GM12878 (cell line): ENCODE measurements around the gene CCSER1. TPM values are rescaled to one million over a fixed set of nuclear protein-coding genes. Genes with fewer than 3 reads are reported as not detected.
A peak's percentile ranks its signal among the peaks of the same experiment; 100 is the strongest.

Experiments used
- ATAC-seq: fragments of 200-7000 bp; cut with Tn5 transposase; 3 replicates; pipeline ENCODE4 v1.9.1; 2020; ENCODE audit warnings: mild to moderate bottlenecking, moderate library complexity
- BruUV-seq: library from RNA; stranded (reverse); fragments of 400-500 nt; replicated peaks from 2 replicates; lab custom pipeline; 2021; lab: Mats Ljungman, UMichigan
- CTCF ChIA-PET: fragments of 300-600 bp; sonication (Branson Sonifier 250); formaldehyde crosslinking; extraction: SDS; loops from one replicate; lab custom pipeline; 2021; ENCODE audit warnings: inconsistent platforms; lab: Yijun Ruan, JAX
- POLR2A ChIA-PET: fragments of 350-600 bp; formaldehyde crosslinking; extraction: SDS; loops from one replicate; lab custom pipeline; 2021; ENCODE audit warnings: inconsistent platforms; lab: Charles Lee
- RAD21 ChIA-PET: fragments of 300-600 bp; sonication (Branson Sonifier 250); formaldehyde crosslinking; loops from one replicate; lab custom pipeline; 2023; ENCODE audit warnings: antibody characterized with exemption; ENCODE audit not compliant: unreplicated experiment; lab: Charles Lee
- SMC1A ChIA-PET: fragments of 300-600 bp; sonication (Branson Sonifier 250); formaldehyde crosslinking; loops from one replicate; lab custom pipeline; 2023; ENCODE audit not compliant: unreplicated experiment, uncharacterized antibody; lab: Charles Lee
- DNase-seq: peaks from one replicate; pipeline ENCODE4 v3.0.0-alpha.2; 2011; ENCODE audit warnings: low read depth, low spot score
- FAIRE-seq: peaks from 3 replicates; lab custom pipeline; 2011; peaks lifted over from hg19 to GRCh38; lab: Jason Lieb, UNC
- H2AFZ ChIP-seq: 2 replicates; pipeline ENCODE4 v1.6.0; 2011; ENCODE audit warnings: low read depth, low read length, control low read depth; ENCODE audit not compliant: control insufficient read depth
- H3K27ac ChIP-seq: 2 replicates; pipeline ENCODE4 v1.5.1; 2011; ENCODE audit warnings: control low read depth; ENCODE audit not compliant: control insufficient read depth, insufficient read depth
- H3K27me3 ChIP-seq, 2 experiments: replicated peaks in 1 of 2; 2 replicates each; pipeline versions ENCODE4 v1.6.0 to v1.6.1; 2011; ENCODE audit warnings: low read length in 1 of 2; ENCODE audit not compliant: control insufficient read depth in 2 of 2, insufficient read depth in 2 of 2
- H3K36me3 ChIP-seq, 2 experiments: 2 replicates each; pipeline ENCODE4 v1.5.1; 2011; ENCODE audit warnings: low read length in 1 of 2; ENCODE audit not compliant: control insufficient read depth in 2 of 2, insufficient read depth in 2 of 2
- H3K4me1 ChIP-seq: 2 replicates; pipeline ENCODE4 v1.6.1; 2011; ENCODE audit warnings: mild to moderate bottlenecking, low read length, moderate library complexity, mixed read lengths; ENCODE audit not compliant: control insufficient read depth, insufficient read depth
- H3K4me2 ChIP-seq: 2 replicates; pipeline ENCODE4 v1.6.0; 2011; ENCODE audit warnings: control low read depth; ENCODE audit not compliant: control insufficient read depth, insufficient read depth
- H3K4me3 ChIP-seq: fragments of 200-600 bp; sonication (generic); 2 replicates; pipeline ENCODE4 v1.5.1; 2016
- H3K79me2 ChIP-seq: 2 replicates; pipeline ENCODE4 v1.6.0; 2011; ENCODE audit warnings: low read length; ENCODE audit not compliant: control insufficient read depth, insufficient read depth
- H3K9ac ChIP-seq: 2 replicates; pipeline ENCODE4 v1.8.0; 2011; ENCODE audit warnings: low read length, control low read depth, mixed read lengths; ENCODE audit not compliant: control insufficient read depth, insufficient read depth
- H3K9me3 ChIP-seq: replicated peaks from 3 replicates; pipeline ENCODE4 v1.5.1; 2011; ENCODE audit warnings: mild to moderate bottlenecking, low read length; ENCODE audit not compliant: control insufficient read depth, insufficient read depth
- H4K20me1 ChIP-seq: 2 replicates; pipeline ENCODE4 v1.6.0; 2011; ENCODE audit not compliant: control insufficient read depth, insufficient read depth
- CBX5 ChIP-seq: sonication (generic); IDR thresholded peaks from 2 replicates; pipeline ENCODE4 v1.6.1; 2016; ENCODE audit warnings: low read depth, moderate library complexity, mild to moderate bottlenecking, inconsistent platforms
- HDGF ChIP-seq: fragments of 450-650 bp; IDR thresholded peaks from 2 replicates; pipeline ENCODE4 v1.6.1; 2016; ENCODE audit warnings: antibody characterized with exemption
- MXI1 ChIP-seq: fragments of 150-350 bp; IDR thresholded peaks from 2 replicates; pipeline ENCODE4 v1.6.1; 2011; ENCODE audit warnings: low read depth, mild to moderate bottlenecking, inconsistent platforms, low read length, improper control_type of control experiment
- PAX8 ChIP-seq: fragments of 450-650 bp; IDR thresholded peaks from 2 replicates; pipeline ENCODE4 v1.6.1; 2017; ENCODE audit warnings: mild to moderate bottlenecking, moderate library complexity
- POLR2AphosphoS2 ChIP-seq: IDR thresholded peaks from 2 replicates; pipeline ENCODE4 v1.6.1; 2011; ENCODE audit warnings: low read depth, mild to moderate bottlenecking, low read length, improper control_type of control experiment, moderate library complexity
- POLR2AphosphoS5 ChIP-seq: IDR thresholded peaks from 2 replicates; pipeline ENCODE4 v1.6.1; 2011; ENCODE audit warnings: mild to moderate bottlenecking, low read length, inconsistent platforms
- SMC3 ChIP-seq: IDR thresholded peaks from 2 replicates; pipeline ENCODE4 v1.6.1; 2011; ENCODE audit warnings: low read length, improper control_type of control experiment, borderline replicate concordance
- SUZ12 ChIP-seq: fragments of 200-600 bp; sonication (generic); IDR thresholded peaks from one replicate; pipeline ENCODE4 v1.6.1; 2018; ENCODE audit warnings: antibody characterized with exemption, mild to moderate bottlenecking; ENCODE audit not compliant: unreplicated experiment
- TCF7 ChIP-seq: IDR thresholded peaks from 2 replicates; pipeline ENCODE4 v1.6.1; 2014; ENCODE audit warnings: antibody characterized with exemption, borderline replicate concordance
- WGBS: methylation state at CpG from one replicate; pipeline ENCODE4 v1.1.6; 2016; ENCODE audit warnings: low lambda C conversion rate; ENCODE audit not compliant: insufficient replicate concordance, insufficient coverage; ENCODE audit errors: missing lambda C conversion rate; 5-methylcytosine and 5-hydroxymethylcytosine counted together
- in situ Hi-C: fragments of 300-500 bp; cut with MboI; formaldehyde crosslinking; loops from 9 replicates; pipeline ENCODE4 v1.14.3; 2018; ENCODE audit warnings: mixed read lengths
- intact Hi-C: fragments of 100-400 bp; cut with micrococcal nuclease; formaldehyde crosslinking; loops from one replicate; pipeline ENCODE4 v1.14.2; 2022; ENCODE audit not compliant: unreplicated experiment
- polyA plus RNA-seq, 11 experiments: library from polyadenylated mRNA; depleted of rRNA in 4 of 11; unstranded in 6 of 11; stranded (reverse) in 5 of 11; fragments of >200 nt; fragmentation: Nextera tagmentation in 4 of 11; fragmentation: Illumina TruSeq in 1 of 11; extraction: Ambion mirVana in 4 of 11; extraction: Trizol in 1 of 11; gene quantifications; 1 replicate in 1 of 11; 2 replicates in 10 of 11; pipeline versions ENCODE4 v1.2.1 to v1.2.3, GENCODE V29; 2011 to 2016; ENCODE audit warnings: inconsistent platforms in 2 of 11, missing spikeins in 2 of 11, low read depth in 1 of 11
- total RNA-seq, 4 experiments: library from RNA; depleted of rRNA in 3 of 4; stranded (reverse); fragments of >200 nt in 3 of 4; fragmentation: Illumina TruSeq in 1 of 4; extraction: Trizol in 1 of 4; gene quantifications; 2 replicates each; pipeline versions ENCODE4 v1.2.1 to v1.2.3, GENCODE V29; 2013 to 2021
- TF ChIP-seq, protein P1 (sequence below): fragments of 450-650 bp; IDR thresholded peaks from 2 replicates; pipeline ENCODE4 v1.6.1; 2017; ENCODE audit warnings: mild to moderate bottlenecking, moderate library complexity
- TF ChIP-seq, protein P2 (sequence below): IDR thresholded peaks from 2 replicates; pipeline ENCODE4 v1.6.1; 2012; ENCODE audit warnings: improper control_type of control experiment, low read depth, low read length; ENCODE audit not compliant: insufficient replicate concordance
- TF ChIP-seq, protein P3 (sequence below): fragments of 450-650 bp; IDR thresholded peaks from 2 replicates; pipeline ENCODE4 v1.6.1; 2016; ENCODE audit warnings: mild to moderate bottlenecking, moderate library complexity, borderline replicate concordance

Gene CCSER1
- total and polyA plus RNA-seq, 10 of the 15 experiments (the other 5 are each of a cell fraction or from before 2014, with no cell fraction given): 0.22 to 2.7 (median 1.0) TPM

DNA sequence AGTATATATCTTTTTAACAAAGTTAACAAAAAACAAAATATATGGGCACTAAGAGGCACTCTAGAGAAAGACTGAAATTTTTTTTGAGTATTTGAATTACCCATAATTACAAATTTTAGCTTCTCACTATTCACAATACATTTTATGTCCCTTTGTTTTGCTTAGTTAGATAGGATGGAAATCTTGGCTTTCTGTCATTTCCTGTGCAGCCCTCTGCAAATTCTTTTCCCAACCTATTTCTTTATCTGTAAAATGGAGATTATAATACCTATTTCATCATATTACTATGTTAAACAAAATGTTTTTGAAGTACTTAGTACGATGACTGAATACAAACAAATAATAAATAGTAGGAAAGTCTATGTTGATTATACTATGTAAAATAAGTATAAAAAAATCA, 710.0 kb downstream of the CCSER1 start:
- no peaks in the 10 kb centered on the region for H3K4me1 ChIP-seq
- H3K4me2 ChIP-seq: no peak overlapping the region
- H3K36me3 ChIP-seq: no peaks in the 10 kb centered on the region
- peak; percentile 35 for FAIRE-seq
- H2AFZ ChIP-seq: no peak overlapping the region
- in situ Hi-C loops: no loop called here
- no peaks in the 10 kb centered on the region for H3K27me3 ChIP-seq
- no peak overlapping the region for H3K27ac ChIP-seq
- no peaks in the 10 kb centered on the region for H3K9me3 ChIP-seq
- H3K79me2 ChIP-seq: no peaks in the 10 kb centered on the region
- WGBS: 0% methylated on average over 1 of the region's 1 CpG
- no peak overlapping the region for H3K9ac ChIP-seq
- ChIA-PET CTCF (interaction anchor here (1.1 kb wide), 1 partner anchor 10 kb away, joined by 3 read pairs; no protein-coding TSS in a partner anchor), RAD21 (no interaction called here), SMC1A (no interaction called here), POLR2A (no interaction called here)
- intact Hi-C loops: no loop called here
- no peak overlapping the region for H3K4me3 ChIP-seq
- no peaks in the 10 kb centered on the region for H4K20me1 ChIP-seq
- ATAC-seq: no peak
- DNase-seq: no peak
- BruUV-seq: no TSS peak
- TF ChIP-seq TCF7 (no peak), HDGF (no peak), CBX5 (no peak), MXI1 (no peak), SUZ12 (no peak), POLR2AphosphoS5 (no peak), SMC3 (no peak), POLR2AphosphoS2 (no peak), PAX8 (no peak)
- TF ChIP-seq, protein P1, sequence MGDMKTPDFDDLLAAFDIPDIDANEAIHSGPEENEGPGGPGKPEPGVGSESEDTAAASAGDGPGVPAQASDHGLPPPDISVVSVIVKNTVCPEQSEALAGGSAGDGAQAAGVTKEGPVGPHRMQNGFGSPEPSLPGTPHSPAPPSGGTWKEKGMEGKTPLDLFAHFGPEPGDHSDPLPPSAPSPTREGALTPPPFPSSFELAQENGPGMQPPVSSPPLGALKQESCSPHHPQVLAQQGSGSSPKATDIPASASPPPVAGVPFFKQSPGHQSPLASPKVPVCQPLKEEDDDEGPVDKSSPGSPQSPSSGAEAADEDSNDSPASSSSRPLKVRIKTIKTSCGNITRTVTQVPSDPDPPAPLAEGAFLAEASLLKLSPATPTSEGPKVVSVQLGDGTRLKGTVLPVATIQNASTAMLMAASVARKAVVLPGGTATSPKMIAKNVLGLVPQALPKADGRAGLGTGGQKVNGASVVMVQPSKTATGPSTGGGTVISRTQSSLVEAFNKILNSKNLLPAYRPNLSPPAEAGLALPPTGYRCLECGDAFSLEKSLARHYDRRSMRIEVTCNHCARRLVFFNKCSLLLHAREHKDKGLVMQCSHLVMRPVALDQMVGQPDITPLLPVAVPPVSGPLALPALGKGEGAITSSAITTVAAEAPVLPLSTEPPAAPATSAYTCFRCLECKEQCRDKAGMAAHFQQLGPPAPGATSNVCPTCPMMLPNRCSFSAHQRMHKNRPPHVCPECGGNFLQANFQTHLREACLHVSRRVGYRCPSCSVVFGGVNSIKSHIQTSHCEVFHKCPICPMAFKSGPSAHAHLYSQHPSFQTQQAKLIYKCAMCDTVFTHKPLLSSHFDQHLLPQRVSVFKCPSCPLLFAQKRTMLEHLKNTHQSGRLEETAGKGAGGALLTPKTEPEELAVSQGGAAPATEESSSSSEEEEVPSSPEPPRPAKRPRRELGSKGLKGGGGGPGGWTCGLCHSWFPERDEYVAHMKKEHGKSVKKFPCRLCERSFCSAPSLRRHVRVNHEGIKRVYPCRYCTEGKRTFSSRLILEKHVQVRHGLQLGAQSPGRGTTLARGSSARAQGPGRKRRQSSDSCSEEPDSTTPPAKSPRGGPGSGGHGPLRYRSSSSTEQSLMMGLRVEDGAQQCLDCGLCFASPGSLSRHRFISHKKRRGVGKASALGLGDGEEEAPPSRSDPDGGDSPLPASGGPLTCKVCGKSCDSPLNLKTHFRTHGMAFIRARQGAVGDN: no peak
- TF ChIP-seq, protein P2, sequence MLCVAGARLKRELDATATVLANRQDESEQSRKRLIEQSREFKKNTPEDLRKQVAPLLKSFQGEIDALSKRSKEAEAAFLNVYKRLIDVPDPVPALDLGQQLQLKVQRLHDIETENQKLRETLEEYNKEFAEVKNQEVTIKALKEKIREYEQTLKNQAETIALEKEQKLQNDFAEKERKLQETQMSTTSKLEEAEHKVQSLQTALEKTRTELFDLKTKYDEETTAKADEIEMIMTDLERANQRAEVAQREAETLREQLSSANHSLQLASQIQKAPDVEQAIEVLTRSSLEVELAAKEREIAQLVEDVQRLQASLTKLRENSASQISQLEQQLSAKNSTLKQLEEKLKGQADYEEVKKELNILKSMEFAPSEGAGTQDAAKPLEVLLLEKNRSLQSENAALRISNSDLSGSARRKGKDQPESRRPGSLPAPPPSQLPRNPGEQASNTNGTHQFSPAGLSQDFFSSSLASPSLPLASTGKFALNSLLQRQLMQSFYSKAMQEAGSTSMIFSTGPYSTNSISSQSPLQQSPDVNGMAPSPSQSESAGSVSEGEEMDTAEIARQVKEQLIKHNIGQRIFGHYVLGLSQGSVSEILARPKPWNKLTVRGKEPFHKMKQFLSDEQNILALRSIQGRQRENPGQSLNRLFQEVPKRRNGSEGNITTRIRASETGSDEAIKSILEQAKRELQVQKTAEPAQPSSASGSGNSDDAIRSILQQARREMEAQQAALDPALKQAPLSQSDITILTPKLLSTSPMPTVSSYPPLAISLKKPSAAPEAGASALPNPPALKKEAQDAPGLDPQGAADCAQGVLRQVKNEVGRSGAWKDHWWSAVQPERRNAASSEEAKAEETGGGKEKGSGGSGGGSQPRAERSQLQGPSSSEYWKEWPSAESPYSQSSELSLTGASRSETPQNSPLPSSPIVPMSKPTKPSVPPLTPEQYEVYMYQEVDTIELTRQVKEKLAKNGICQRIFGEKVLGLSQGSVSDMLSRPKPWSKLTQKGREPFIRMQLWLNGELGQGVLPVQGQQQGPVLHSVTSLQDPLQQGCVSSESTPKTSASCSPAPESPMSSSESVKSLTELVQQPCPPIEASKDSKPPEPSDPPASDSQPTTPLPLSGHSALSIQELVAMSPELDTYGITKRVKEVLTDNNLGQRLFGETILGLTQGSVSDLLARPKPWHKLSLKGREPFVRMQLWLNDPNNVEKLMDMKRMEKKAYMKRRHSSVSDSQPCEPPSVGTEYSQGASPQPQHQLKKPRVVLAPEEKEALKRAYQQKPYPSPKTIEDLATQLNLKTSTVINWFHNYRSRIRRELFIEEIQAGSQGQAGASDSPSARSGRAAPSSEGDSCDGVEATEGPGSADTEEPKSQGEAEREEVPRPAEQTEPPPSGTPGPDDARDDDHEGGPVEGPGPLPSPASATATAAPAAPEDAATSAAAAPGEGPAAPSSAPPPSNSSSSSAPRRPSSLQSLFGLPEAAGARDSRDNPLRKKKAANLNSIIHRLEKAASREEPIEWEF: no peak
- TF ChIP-seq, protein P3, sequence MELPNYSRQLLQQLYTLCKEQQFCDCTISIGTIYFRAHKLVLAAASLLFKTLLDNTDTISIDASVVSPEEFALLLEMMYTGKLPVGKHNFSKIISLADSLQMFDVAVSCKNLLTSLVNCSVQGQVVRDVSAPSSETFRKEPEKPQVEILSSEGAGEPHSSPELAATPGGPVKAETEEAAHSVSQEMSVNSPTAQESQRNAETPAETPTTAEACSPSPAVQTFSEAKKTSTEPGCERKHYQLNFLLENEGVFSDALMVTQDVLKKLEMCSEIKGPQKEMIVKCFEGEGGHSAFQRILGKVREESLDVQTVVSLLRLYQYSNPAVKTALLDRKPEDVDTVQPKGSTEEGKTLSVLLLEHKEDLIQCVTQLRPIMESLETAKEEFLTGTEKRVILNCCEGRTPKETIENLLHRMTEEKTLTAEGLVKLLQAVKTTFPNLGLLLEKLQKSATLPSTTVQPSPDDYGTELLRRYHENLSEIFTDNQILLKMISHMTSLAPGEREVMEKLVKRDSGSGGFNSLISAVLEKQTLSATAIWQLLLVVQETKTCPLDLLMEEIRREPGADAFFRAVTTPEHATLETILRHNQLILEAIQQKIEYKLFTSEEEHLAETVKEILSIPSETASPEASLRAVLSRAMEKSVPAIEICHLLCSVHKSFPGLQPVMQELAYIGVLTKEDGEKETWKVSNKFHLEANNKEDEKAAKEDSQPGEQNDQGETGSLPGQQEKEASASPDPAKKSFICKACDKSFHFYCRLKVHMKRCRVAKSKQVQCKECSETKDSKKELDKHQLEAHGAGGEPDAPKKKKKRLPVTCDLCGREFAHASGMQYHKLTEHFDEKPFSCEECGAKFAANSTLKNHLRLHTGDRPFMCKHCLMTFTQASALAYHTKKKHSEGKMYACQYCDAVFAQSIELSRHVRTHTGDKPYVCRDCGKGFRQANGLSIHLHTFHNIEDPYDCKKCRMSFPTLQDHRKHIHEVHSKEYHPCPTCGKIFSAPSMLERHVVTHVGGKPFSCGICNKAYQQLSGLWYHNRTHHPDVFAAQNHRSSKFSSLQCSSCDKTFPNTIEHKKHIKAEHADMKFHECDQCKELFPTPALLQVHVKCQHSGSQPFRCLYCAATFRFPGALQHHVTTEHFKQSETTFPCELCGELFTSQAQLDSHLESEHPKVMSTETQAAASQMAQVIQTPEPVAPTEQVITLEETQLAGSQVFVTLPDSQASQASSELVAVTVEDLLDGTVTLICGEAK: no peak
